SU-DHL-6 (cell line): ENCODE data around the gene TFEB.

ENCODE experiments used
- H2AFZ ChIP-seq: fragments of 200-600 bp; sonication (generic); 2 replicates; pipeline ENCODE4 v1.6.1; 2014; ENCODE audit warnings: low read depth, mild to moderate bottlenecking, moderate library complexity, mixed read lengths, antibody characterized with exemption, low read length; ENCODE audit not compliant: severe bottlenecking
- H3F3A ChIP-seq: fragments of 200-600 bp; shearing (Covaris generic); 2 replicates; pipeline ENCODE4 v1.6.0; 2016; ENCODE audit warnings: antibody characterized with exemption, mild to moderate bottlenecking; ENCODE audit not compliant: insufficient read depth
- H3K27ac ChIP-seq: fragments of 200-600 bp; sonication (generic); 2 replicates; pipeline ENCODE4 v1.5.1; 2016; ENCODE audit warnings: low read depth, mild to moderate bottlenecking, low read length, moderate library complexity, mixed read lengths
- H3K27me3 ChIP-seq: fragments of 200-600 bp; sonication (generic), shearing (Covaris generic); 2 replicates; pipeline ENCODE4 v1.6.0; 2014; ENCODE audit warnings: mild to moderate bottlenecking, low read length
- H3K36me3 ChIP-seq: fragments of 200-600 bp; sonication (generic); 2 replicates; pipeline ENCODE4 v1.6.1; 2014; ENCODE audit warnings: mild to moderate bottlenecking, low read length, mixed read lengths
- H3K4me2 ChIP-seq: fragments of 300-600, 200-600 bp; shearing (Covaris generic), sonication (generic); 2 replicates; pipeline ENCODE4 v1.6.0; 2014; ENCODE audit warnings: low read length, low read depth, mild to moderate bottlenecking; ENCODE audit not compliant: poor library complexity, severe bottlenecking
- H3K4me3 ChIP-seq: fragments of 200-600 bp; sonication (generic); 2 replicates; pipeline ENCODE4 v1.5.1; 2014; ENCODE audit warnings: antibody characterized with exemption, low read length, mild to moderate bottlenecking, mixed read lengths; ENCODE audit not compliant: insufficient read depth, poor library complexity, severe bottlenecking
- H3K79me2 ChIP-seq: fragments of 200-600 bp; sonication (generic); 2 replicates; pipeline ENCODE4 v1.6.1; 2014; ENCODE audit warnings: mild to moderate bottlenecking, low read length, moderate library complexity; ENCODE audit not compliant: insufficient read depth
- H3K9ac ChIP-seq: fragments of 200-600 bp; sonication (generic); 2 replicates; pipeline ENCODE4 v1.7.0; 2014; ENCODE audit warnings: mild to moderate bottlenecking, low read length
- H3K9me2 ChIP-seq: fragments of 200-600 bp; sonication (generic); replicated peaks from 2 replicates; pipeline ENCODE4 v1.6.1; 2014; ENCODE audit warnings: low read length; ENCODE audit not compliant: insufficient read depth
- H3K9me3 ChIP-seq: fragments of 200-600 bp; sonication (generic); 2 replicates; pipeline ENCODE4 v1.6.1; 2014; ENCODE audit warnings: low read length, mixed read lengths; ENCODE audit not compliant: insufficient read depth
- H4K20me1 ChIP-seq: fragments of 200-600 bp; sonication (generic); 2 replicates; pipeline ENCODE4 v1.6.1; 2014; ENCODE audit warnings: low read depth, mild to moderate bottlenecking, antibody characterized with exemption, low read length, moderate library complexity, mixed read lengths
- CTCF ChIP-seq: fragments of 200-600 bp; sonication (generic); IDR thresholded peaks from one replicate; pipeline ENCODE4 v1.5.1; 2017; ENCODE audit warnings: antibody characterized with exemption, mild to moderate bottlenecking, low read length, moderate library complexity; ENCODE audit not compliant: insufficient read depth, poor library complexity, severe bottlenecking
- EZH2phosphoT487 ChIP-seq: fragments of 200-600 bp; sonication (generic), shearing (Covaris generic); conservative IDR thresholded peaks from 2 replicates; pipeline ENCODE4 v1.6.1; 2018; ENCODE audit warnings: mild to moderate bottlenecking, antibody characterized with exemption, low read length, moderate library complexity, mixed read lengths

The TFEB gene

DNA sequence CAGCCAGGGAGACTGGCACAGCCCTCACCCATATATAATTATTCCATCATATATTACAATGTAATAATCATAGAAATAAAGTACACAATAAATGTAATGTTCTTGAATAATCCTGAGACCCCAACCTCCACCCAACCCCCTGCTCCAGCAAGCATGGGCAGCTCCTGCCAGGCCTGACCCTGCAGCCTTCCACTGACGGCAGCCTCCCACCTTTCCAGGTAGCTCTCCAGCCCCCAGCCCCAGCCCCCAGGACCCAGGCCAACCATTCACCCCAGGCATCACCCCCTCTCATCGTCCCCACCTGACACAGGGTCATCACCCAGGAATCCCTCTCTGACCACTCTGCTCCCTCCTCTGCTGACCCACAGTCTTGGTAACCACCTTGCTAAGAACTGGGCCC lies 14.6 kb downstream of the TFEB start:
- Histone ChIP-seq H3K9me2 (no peaks in the 10 kb centered on the region), H3K4me2 (peak overlapping the region; percentile 8), H3K27ac (no peak overlapping the region), H4K20me1 (no peaks in the 10 kb centered on the region), H3F3A (peaks cover 33% of the 10 kb centered on the region), H2AFZ (no peak overlapping the region), H3K27me3 (no peaks in the 10 kb centered on the region), H3K36me3 (no peaks in the 10 kb centered on the region), H3K9me3 (no peaks in the 10 kb centered on the region), H3K79me2 (peaks cover 100% of the 10 kb centered on the region), H3K9ac (no peak overlapping the region; the same call in 1 of the 2 replicates), H3K4me3 (no peak overlapping the region)
- TF ChIP-seq EZH2phosphoT487 (no peak), CTCF (no peak)

DNA sequence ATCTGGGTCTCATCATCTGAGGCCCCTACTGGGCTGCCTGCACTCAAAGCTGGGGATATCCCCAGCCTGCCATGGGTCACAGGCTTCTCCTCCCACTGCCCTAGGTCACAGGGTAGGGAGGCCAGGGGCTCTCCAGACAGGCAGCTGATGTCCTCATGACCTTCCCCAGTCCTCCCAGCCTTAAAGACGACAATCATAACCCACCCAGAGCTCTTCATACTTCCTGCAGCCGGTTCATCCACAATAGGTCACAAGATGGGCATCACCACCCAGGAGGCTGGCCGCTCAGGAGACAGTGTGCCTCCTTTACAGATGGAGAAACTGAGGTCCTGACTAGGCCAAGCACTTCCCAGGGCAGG lies 15.2 kb downstream of the TFEB start:
- Histone ChIP-seq H3F3A (peaks cover 36% of the 10 kb centered on the region), H3K4me3 (no peak overlapping the region), H3K27me3 (no peaks in the 10 kb centered on the region), H3K9ac (peak overlapping the region; percentile 4; the same call in 1 of the 2 replicates), H3K9me2 (no peaks in the 10 kb centered on the region), H3K4me2 (peak overlapping the region; percentile 8), H3K27ac (peak overlapping the region; percentile 19), H3K9me3 (no peaks in the 10 kb centered on the region), H3K36me3 (no peaks in the 10 kb centered on the region), H4K20me1 (no peaks in the 10 kb centered on the region), H3K79me2 (peaks cover 99% of the 10 kb centered on the region), H2AFZ (no peak overlapping the region)
- TF ChIP-seq CTCF (no peak), EZH2phosphoT487 (no peak)

GRCh38 chr6:41719436-41720261 lies 15.8 kb downstream of the TFEB start:
- peaks cover 36% of the 10 kb centered on the region for H3F3A ChIP-seq
- no peaks in the 10 kb centered on the region for H4K20me1 ChIP-seq
- no peaks in the 10 kb centered on the region for H3K36me3 ChIP-seq
- H3K9me2 ChIP-seq, result no peaks in the 10 kb centered on the region
- H3K9ac ChIP-seq, result 0 out of 2 replicates have a peak overlapping the region, but pooled peaks have one; percentile 4
- no peak overlapping the region for H3K4me3 ChIP-seq
- no peaks in the 10 kb centered on the region for H3K27me3 ChIP-seq
- H3K4me2 ChIP-seq, result peak overlapping the region; percentile 8
- peak overlapping the region; percentile 19 for H3K27ac ChIP-seq
- no peak overlapping the region for H2AFZ ChIP-seq
- H3K79me2 ChIP-seq, result peaks cover 99% of the 10 kb centered on the region
- H3K9me3 ChIP-seq, result no peaks in the 10 kb centered on the region
- TF ChIP-seq EZH2phosphoT487 (no peak), CTCF (no peak)
